ENCODE data around the gene CARS1. TPM values are rescaled to one million over a fixed set of nuclear protein-coding genes. Genes with fewer than 3 reads are reported as not detected.
A peak's percentile ranks its signal among the peaks of the same experiment; 100 is the strongest.

Gene CARS1
- total RNA-seq, 1 donor = 106 TPM

DNA sequence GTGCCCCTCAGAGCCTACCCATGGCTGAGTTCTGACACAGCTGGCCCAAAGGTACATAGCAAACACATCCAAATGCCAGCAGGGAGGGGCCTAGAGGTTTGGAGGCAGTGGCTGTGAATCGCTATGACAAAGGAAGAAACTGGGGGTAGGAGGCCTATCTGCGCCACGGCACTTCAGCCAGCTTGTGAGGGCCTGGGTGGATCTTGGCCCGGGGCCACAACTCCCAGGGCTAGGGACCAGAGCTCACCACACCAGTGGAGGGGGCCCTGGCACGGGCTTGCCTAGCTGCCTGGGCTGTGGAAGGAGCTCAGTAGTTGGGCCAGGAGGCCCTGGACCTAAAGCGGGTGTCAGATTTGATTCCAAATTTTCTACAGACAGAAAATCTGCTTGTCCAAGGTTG is 55.7 kb downstream of the CARS1 start:
- Histone ChIP-seq H3K36me3 (ENCODE audit: insufficient read depth, low read length) (peaks cover 62% of the 10 kb centered on the region), H2AFZ (ENCODE audit: low read length) (no peak overlapping the region), H3K4me2 (ENCODE audit: insufficient read depth, low read length) (no peak overlapping the region), H3K79me2 (ENCODE audit: insufficient read depth, low read length) (no peaks in the 10 kb centered on the region), H3K27me3 (ENCODE audit: insufficient read depth, low read length) (no peaks in the 10 kb centered on the region), H4K20me1 (ENCODE audit: insufficient read depth, low read length) (peaks cover 7% of the 10 kb centered on the region), H3K27ac (ENCODE audit: low read depth, low read length) (peak overlapping the region; percentile 1), H3K4me1 (ENCODE audit: insufficient read depth, low read length) (peaks cover 21% of the 10 kb centered on the region), H3K9me3 (ENCODE audit: low read depth, low read length) (no peaks in the 10 kb centered on the region), H3K4me3 (ENCODE audit: insufficient read depth, low read length) (no peak overlapping the region)
- DNase-seq (ENCODE audit: insufficient read length, low spot score, missing footprints) = no peak
- TF ChIP-seq, protein P1, sequence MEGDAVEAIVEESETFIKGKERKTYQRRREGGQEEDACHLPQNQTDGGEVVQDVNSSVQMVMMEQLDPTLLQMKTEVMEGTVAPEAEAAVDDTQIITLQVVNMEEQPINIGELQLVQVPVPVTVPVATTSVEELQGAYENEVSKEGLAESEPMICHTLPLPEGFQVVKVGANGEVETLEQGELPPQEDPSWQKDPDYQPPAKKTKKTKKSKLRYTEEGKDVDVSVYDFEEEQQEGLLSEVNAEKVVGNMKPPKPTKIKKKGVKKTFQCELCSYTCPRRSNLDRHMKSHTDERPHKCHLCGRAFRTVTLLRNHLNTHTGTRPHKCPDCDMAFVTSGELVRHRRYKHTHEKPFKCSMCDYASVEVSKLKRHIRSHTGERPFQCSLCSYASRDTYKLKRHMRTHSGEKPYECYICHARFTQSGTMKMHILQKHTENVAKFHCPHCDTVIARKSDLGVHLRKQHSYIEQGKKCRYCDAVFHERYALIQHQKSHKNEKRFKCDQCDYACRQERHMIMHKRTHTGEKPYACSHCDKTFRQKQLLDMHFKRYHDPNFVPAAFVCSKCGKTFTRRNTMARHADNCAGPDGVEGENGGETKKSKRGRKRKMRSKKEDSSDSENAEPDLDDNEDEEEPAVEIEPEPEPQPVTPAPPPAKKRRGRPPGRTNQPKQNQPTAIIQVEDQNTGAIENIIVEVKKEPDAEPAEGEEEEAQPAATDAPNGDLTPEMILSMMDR (IDR thresholded peaks at IDR 0.05; ENCODE audit: extremely low read depth, low read depth, low read length) = no peak

DNA sequence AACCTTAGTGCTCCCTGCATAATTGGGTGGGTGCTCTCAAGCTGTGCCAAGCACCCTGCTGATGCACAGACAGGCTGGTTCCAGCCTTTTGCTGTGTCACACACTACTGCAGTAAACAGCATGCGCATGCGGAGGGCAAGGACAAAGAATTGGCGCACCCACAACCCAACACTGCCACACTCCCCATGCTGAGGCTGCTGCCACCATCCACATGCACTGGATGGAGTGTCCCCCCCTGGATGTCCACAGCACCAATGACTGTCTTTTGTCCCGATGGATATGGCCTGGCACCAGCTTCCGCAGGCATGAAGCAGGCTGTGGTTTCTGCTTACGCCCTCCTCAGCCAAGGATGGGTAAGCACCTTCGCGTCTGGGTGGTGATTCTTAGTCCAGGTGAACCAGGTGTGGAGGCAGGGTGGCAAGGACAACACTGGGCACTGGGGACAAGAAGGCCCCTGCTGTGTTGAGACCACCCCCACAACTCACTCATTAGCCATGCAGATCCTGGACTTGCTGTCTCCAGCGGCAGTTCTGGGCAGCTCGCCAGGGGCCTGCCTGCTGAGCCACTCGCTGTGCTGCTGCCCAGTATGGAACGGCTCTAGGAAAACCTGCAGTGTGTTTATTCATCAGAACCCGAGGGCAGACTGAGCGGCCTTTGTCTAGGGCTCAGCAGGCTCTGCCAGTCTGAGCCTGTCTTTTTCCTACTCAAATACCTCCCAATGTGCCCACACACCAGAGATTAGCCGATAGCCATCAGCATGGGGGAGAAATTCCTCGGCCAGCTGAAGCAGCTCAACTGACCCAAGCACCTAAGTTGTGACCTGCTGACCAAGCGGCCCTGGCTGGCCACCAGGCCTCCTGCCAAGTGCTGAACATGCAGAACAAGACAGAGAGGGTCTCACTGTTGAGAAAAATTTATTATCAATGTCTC is 56.9 kb downstream of the CARS1 start:
- H3K27ac ChIP-seq (ENCODE audit: low read depth, low read length) = peak overlapping the region; percentile 46
- peak; percentile 86 for DNase-seq (ENCODE audit: insufficient read length, low spot score, missing footprints)
- H3K36me3 ChIP-seq (ENCODE audit: insufficient read depth, low read length) = peaks cover 50% of the 10 kb centered on the region
- no peaks in the 10 kb centered on the region for H3K9me3 ChIP-seq (ENCODE audit: low read depth, low read length)
- H2AFZ ChIP-seq (ENCODE audit: low read length) = no peak overlapping the region
- TF ChIP-seq, protein P1 (IDR thresholded peaks at IDR 0.05; ENCODE audit: extremely low read depth, low read depth, low read length) = no peak
- H3K4me2 ChIP-seq (ENCODE audit: insufficient read depth, low read length) = no peak overlapping the region
- H3K27me3 ChIP-seq (ENCODE audit: insufficient read depth, low read length) = no peaks in the 10 kb centered on the region
- H3K4me3 ChIP-seq (ENCODE audit: insufficient read depth, low read length) = no peak overlapping the region
- peaks cover 21% of the 10 kb centered on the region for H3K4me1 ChIP-seq (ENCODE audit: insufficient read depth, low read length)
- H3K79me2 ChIP-seq (ENCODE audit: insufficient read depth, low read length) = no peaks in the 10 kb centered on the region
- H4K20me1 ChIP-seq (ENCODE audit: insufficient read depth, low read length) = peaks cover 7% of the 10 kb centered on the region

DNA sequence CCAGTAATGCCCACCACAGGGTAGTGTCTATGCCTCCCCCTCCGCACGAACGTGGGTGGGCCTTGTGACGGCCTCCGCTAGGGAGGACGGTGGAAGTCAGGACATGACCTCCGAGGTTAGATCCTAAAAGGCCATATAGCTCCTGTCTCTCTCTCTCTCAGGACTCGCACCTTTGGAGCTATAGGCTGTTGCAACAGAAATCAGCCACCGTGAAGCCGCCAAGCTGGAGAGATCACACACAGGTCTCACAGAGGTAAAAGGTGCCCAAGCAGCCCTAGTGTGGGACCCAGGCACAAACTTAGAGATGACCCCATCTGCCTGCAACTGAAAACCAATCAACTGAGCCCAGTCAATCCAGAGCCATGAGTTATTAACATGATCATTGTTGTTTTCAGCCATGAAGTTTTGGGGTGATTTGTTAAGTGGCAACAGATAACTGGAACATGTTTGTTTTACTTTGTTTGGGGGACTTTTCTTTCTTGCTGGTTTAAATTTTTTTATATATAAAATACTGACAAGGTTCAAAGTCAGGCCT is 57.7 kb downstream of the CARS1 start:
- no peak overlapping the region for H3K4me2 ChIP-seq (ENCODE audit: insufficient read depth, low read length)
- peaks cover 21% of the 10 kb centered on the region for H3K4me1 ChIP-seq (ENCODE audit: insufficient read depth, low read length)
- no peak overlapping the region for H3K27ac ChIP-seq (ENCODE audit: low read depth, low read length)
- H3K9me3 ChIP-seq (ENCODE audit: low read depth, low read length) = no peaks in the 10 kb centered on the region
- H4K20me1 ChIP-seq (ENCODE audit: insufficient read depth, low read length) = peaks cover 7% of the 10 kb centered on the region
- no peak for DNase-seq (ENCODE audit: insufficient read length, low spot score, missing footprints)
- TF ChIP-seq, protein P1 (IDR thresholded peaks at IDR 0.05; ENCODE audit: extremely low read depth, low read depth, low read length) = no peak
- no peak overlapping the region for H3K4me3 ChIP-seq (ENCODE audit: insufficient read depth, low read length)
- H3K36me3 ChIP-seq (ENCODE audit: insufficient read depth, low read length) = peaks cover 45% of the 10 kb centered on the region
- no peaks in the 10 kb centered on the region for H3K27me3 ChIP-seq (ENCODE audit: insufficient read depth, low read length)
- no peak overlapping the region for H2AFZ ChIP-seq (ENCODE audit: low read length)
- H3K79me2 ChIP-seq (ENCODE audit: insufficient read depth, low read length) = no peaks in the 10 kb centered on the region

Data from osteoblast (primary cell).